ENCODE results near the gene LRRC52.
"Not testable (repeated sequence)": the region's sequence is repeated elsewhere in the genome, so short reads cannot be mapped to it uniquely, and the experiment has no call there.

The LRRC52 gene

DNA sequence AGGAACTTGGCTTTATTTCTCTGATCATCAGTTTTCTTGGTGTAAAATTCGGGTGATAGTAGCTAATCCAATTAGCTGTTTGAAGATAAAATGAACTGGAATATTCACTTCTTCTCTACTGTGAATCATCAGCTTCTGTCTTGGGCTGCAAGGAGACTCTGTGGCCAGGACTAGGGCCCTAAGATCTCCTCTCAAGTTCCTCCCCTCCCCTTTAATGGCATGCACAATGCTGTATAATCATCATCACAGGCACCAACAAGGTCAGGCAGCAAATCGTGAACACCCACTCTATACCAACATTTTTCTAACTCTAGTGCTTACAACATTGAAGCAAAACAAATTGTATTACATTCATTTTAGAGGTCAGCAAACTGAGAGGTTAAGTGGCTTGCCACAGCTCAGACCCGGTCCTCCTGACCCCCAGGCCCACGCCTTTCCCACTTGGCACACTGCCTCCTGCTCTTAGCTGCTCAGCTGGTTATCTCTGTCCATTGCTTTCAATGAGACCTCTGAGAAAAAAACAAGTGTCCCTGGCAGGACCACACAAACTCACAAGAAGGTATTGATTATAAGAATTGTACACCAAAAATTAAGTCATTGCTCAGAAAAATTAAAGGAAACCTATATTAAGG, 31.8 kb downstream of the LRRC52 start:
- no peak for FAIRE-seq
- no peak for DNase-seq (ENCODE audit: insufficient read length, low spot score)
- TF ChIP-seq POLR2AphosphoS5 (IDR thresholded peaks at IDR 0.05; ENCODE audit: low read depth, low read length), result no peak
- no peak for TF ChIP-seq SPI1 (IDR thresholded peaks at IDR 0.05; ENCODE audit: low read depth, low read length)
- no peak for TF ChIP-seq POU2F2 (IDR thresholded peaks at IDR 0.05; ENCODE audit: low read depth, low read length)
- TF ChIP-seq PAX5 (IDR thresholded peaks at IDR 0.05; ENCODE audit: insufficient read depth, low read length, severe bottlenecking), result no peak
- no peak for TF ChIP-seq TAF1 (IDR thresholded peaks at IDR 0.05; ENCODE audit: low read depth, low read length)
- no peak for TF ChIP-seq POLR2A (IDR thresholded peaks at IDR 0.05; ENCODE audit: low read depth, low read length)

DNA sequence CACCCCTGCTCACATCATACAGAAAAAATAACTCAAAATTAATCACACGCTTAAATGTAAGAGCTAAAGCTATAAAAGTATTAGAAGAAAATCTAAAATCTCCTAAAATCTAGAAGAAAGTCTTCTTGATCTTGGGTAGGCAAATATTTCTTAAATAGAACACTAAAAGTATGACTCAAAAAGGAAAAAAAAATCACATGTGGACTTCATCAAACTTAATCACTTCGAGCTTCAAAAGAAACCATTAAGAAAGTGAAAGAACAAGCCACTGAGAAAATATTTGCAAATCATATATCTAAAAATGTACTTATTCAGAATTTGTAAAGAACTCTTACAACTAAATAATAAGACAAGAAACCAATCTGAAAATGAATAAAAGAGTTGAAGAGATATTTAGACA, 32.7 kb downstream of the LRRC52 start:
- TF ChIP-seq POLR2AphosphoS5 (IDR thresholded peaks at IDR 0.05; ENCODE audit: low read depth, low read length) (no peak), PAX5 (IDR thresholded peaks at IDR 0.05; ENCODE audit: insufficient read depth, low read length, severe bottlenecking) (no peak), POU2F2 (IDR thresholded peaks at IDR 0.05; ENCODE audit: low read depth, low read length) (no peak)
- FAIRE-seq, result no peak

DNA sequence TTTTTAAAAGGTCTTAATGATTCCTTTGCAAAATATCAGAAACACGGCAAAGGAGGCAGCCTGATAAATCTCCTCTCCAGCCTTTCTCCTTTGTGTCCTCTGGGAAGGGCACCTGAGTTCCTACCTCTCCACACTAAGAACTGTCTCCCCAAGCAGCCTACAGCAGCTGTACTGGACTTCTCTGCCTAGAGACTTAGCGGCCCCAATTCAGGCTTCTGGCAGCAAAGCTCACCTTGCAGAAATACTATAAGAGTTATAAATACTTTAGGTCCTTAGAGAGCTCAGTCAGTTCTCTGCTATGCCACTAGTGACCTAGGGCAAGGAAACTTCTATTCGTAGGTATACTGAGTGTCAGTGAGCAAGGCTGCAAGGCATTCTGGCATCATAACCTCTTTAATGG, 33.9 kb downstream of the LRRC52 start:
- no peak for DNase-seq (ENCODE audit: insufficient read length, low spot score)
- no peak for FAIRE-seq
- TF ChIP-seq POLR2AphosphoS5 (IDR thresholded peaks at IDR 0.05; ENCODE audit: low read depth, low read length) (no peak), PAX5 (IDR thresholded peaks at IDR 0.05; ENCODE audit: insufficient read depth, low read length, severe bottlenecking) (no peak), POLR2A (IDR thresholded peaks at IDR 0.05; ENCODE audit: low read depth, low read length) (no peak), TAF1 (IDR thresholded peaks at IDR 0.05; ENCODE audit: low read depth, low read length) (no peak), SPI1 (IDR thresholded peaks at IDR 0.05; ENCODE audit: low read depth, low read length) (no peak), POU2F2 (IDR thresholded peaks at IDR 0.05; ENCODE audit: low read depth, low read length) (no peak)

More for the DNA sequence above, 32.7 kb downstream of the LRRC52 start:
- no peak for DNase-seq (ENCODE audit: insufficient read length, low spot score)

DNA sequence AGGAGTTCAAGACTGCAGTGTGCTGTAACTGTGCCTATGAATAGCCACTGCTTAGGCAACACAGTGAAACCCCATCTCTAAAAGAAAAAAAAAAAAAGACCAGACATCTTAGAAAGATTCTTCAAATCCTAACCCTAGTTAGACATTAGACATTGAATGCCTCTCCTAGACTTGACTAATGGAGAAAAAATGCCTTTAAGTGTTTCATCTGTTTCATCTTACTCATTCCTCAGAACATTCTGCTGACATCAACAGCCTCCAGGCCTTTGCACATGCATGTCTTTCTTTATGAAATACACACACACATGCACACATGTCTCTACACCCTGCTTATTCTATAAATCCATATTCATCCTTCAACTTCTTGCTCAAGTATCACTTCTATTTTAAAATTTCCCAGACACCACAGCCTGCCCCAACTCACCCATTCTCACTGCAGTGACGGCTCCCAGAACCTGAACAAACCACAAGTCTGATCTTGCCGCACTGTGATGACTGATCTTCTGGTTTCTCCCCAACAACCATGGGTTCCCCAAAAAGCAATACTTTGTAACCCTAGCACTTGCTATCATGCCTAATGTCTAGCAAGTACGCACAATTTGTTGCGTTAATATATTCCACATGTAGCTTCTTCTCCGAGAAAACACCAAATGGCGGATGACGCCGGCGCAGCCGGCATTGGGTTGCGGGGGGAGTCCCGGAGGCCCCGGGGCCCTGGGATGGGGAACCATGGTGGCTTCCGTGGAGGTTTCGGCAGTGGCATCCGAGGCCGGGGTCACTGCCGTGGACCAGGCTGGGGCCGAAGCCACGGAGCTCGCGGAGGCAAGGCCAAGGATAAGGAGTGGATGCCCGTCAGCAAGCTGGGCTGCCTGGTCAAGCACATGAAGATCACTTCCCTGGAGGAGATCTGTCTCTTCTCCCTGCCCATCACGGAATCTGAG, 37.4 kb downstream of the LRRC52 start:
- DNase-seq (ENCODE audit: insufficient read length, low spot score) (no peak), FAIRE-seq (no peak)
- no peak for TF ChIP-seq POLR2A (IDR thresholded peaks at IDR 0.05; ENCODE audit: low read depth, low read length)
- no peak for TF ChIP-seq TAF1 (IDR thresholded peaks at IDR 0.05; ENCODE audit: low read depth, low read length)

DNA sequence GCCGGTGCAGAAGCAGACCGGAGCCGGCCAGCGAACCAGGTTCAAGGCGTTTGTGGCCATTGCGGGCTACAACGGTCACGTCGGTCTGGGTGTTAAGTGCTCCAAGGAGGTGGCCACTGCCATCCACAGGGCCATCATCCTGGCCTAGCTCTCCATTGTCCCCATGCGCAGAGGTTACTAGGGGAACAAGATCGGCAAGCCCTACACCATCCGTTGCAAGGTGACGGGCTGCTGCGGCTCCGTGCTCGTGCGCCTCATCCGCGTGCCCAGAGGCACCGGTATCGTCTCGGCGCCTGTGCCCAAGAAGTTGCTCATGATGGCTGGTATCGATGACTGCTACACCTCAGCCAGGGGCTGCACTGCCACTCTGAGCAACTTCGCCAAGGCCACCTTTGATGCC, 38.1 kb downstream of the LRRC52 start:
- DNase-seq (ENCODE audit: insufficient read length, low spot score) (no peak), FAIRE-seq (no peak)
- TF ChIP-seq PAX5 (IDR thresholded peaks at IDR 0.05; ENCODE audit: insufficient read depth, low read length, severe bottlenecking) (no peak), POLR2A (IDR thresholded peaks at IDR 0.05; ENCODE audit: low read depth, low read length) (no peak), TAF1 (IDR thresholded peaks at IDR 0.05; ENCODE audit: low read depth, low read length) (no peak), POU2F2 (IDR thresholded peaks at IDR 0.05; ENCODE audit: low read depth, low read length) (no peak), SPI1 (IDR thresholded peaks at IDR 0.05; ENCODE audit: low read depth, low read length) (no peak), POLR2AphosphoS5 (IDR thresholded peaks at IDR 0.05; ENCODE audit: low read depth, low read length) (no peak)

DNA sequence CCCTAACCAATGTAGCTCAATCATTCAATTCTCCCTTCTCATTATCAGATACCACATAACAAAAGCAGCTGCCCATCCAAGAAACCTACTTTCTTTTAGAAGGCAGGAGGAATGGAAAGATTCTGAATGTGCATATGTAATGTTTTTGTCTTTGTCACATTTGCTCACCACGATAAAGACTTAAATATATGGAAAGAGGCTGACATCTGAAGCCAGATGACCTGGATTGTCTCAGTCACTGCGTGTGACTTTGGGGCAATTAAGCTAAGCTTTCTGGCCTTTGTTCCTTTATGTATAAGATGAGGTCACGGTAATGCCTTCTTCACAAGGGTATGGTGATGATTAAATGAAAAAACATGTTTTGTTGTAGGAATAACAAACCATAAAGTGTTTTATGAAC, 42.6 kb downstream of the LRRC52 start:
- no peak for DNase-seq (ENCODE audit: insufficient read length, low spot score)
- no peak for TF ChIP-seq POLR2AphosphoS5 (IDR thresholded peaks at IDR 0.05; ENCODE audit: low read depth, low read length)
- no peak for TF ChIP-seq POU2F2 (IDR thresholded peaks at IDR 0.05; ENCODE audit: low read depth, low read length)
- FAIRE-seq, result no peak

DNA sequence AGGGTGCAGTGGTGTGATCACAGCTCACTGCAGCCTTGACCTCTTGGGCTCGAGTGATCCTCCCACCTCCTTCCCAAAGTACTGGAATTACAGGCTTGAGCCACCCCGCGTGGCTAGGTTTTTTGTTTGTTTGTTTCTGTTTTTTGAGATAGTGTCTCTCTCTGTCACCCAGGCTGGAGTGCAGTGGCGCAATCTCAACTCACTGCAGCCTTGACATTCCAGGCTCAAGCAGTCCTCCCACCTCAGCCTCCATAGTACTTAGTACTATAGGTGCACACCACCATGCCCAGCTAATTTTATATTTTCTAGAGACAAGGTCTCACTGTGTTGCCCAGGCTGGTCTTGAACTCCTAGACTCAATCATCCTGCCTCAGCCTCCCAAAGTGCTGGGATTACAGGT, 47.6 kb downstream of the LRRC52 start:
- FAIRE-seq; DNase-seq (ENCODE audit: insufficient read length, low spot score): not testable (repeated sequence)

DNA sequence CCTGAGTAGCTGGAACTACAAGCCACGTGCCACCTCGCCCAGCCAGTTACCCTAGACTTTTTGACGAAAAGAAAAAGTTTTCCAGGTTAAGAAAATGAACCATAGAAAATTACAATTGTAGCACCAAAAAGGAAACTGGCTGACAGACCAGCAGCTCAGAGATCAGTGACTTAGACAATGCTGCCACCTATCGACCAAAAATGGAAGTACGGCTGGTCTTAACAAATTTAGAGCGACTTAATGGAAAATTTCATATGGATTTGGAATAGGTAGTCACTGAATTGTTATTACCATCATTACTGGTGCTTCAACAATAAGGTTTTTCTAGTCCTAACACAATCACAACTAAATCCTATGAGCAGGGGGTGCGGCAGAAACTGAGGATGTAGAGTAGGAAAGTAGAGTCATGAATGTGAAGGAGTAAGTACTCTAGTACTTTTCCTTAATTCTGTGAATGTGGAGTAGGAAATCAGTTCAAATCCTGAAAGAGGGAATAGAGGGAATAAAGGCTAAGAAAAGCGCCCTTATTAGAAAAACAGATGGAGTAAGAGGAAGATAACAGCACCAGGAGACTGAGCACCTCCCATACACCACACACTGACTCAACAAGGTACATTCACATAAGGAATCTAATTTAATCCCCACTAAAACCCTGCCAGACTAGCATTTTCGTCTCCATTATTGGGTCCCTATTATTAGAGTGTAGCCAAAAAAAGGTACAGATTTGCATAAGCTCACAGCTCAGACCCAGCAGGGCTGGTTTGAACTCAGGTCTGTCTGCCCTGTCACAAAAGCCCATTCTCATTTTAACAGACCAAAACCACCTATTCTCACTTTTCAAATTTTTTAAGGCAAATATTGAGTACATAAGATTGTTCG, 49.4 kb downstream of the LRRC52 start:
- peak; percentile 27 for DNase-seq (ENCODE audit: insufficient read length, low spot score)
- TF ChIP-seq TAF1 (IDR thresholded peaks at IDR 0.05; ENCODE audit: low read depth, low read length) (no peak), PAX5 (IDR thresholded peaks at IDR 0.05; ENCODE audit: insufficient read depth, low read length, severe bottlenecking) (no peak)
- FAIRE-seq, result peak; percentile 82

DNA sequence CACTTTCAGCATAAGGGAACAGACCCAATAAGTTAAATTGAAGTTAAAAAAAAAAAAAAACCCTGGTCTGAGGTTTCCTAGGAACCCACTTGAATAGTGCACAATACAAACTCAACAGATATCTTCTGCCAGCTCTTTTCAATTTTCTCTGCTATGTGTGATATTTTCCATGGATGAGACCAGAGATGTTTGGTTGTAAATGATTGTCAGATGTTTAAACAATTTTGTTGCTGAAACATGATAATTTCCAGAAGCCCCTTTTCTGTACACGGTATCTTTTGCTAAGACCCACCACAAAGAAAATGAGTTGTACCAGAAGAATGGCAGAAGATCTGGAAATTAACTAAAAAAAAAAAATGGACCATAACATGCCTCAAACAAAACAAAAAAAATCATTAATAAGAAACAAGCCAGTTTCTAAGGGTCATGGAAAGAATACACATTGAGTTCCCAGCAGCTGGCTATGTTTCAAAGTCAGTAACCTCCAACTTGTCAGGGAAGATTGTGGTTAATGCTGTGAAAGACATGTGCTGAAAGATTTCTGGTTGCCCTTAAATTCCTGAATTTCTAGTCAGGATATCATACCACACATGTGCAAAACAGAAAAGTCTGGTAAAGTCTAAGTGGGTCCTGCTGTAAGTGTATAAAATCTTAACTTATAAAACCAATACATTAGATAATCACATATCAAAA, 51.6 kb downstream of the LRRC52 start:
- DNase-seq (ENCODE audit: insufficient read length, low spot score), result no peak
- FAIRE-seq, result no peak

More for the DNA sequence above, 51.6 kb downstream of the LRRC52 start:
- TF ChIP-seq POU2F2 (IDR thresholded peaks at IDR 0.05; ENCODE audit: low read depth, low read length) (no peak), SPI1 (IDR thresholded peaks at IDR 0.05; ENCODE audit: low read depth, low read length) (no peak)

All from GM12891 (cell line).